GM19043 (cell line): ENCODE results near the gene THTPA.
"Not testable (repeated sequence)": the region's sequence is repeated elsewhere in the genome, so short reads cannot be mapped to it uniquely, and the experiment has no call there.

Source experiments
- ATAC-seq: cut with Tn5 transposase; IDR thresholded peaks from one replicate; pipeline ENCODE4 v1.9.1; 2021; ENCODE audit warnings: low read depth; ENCODE audit not compliant: unreplicated experiment

Gene THTPA

DNA sequence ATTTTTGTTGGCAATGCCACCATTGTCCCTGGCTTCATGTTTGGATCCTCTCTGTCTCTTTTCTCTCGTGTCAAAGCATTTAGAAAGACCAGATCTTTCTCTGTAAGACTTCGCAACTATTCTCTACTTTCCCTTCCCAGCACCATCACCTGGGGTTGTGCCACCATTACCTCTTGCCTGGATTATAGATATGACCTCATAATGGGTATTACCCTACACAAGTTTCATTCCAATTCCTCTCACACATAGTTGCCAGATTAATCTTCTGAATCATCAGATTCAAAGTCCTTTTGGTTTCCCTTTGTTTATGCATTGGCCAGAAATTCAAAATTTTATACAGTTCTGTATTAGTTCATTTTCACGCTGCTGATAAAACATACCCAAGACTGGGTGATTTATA, 52.9 kb downstream of the THTPA start:
- ATAC-seq, result no peak

- not testable (repeated sequence) for ATAC-seq
Measured at GRCh38 chr14:23609411-23610089, 53.5 kb downstream of the THTPA start.
